Measurements from ENCODE around the gene LDLRAD3.

DNA sequence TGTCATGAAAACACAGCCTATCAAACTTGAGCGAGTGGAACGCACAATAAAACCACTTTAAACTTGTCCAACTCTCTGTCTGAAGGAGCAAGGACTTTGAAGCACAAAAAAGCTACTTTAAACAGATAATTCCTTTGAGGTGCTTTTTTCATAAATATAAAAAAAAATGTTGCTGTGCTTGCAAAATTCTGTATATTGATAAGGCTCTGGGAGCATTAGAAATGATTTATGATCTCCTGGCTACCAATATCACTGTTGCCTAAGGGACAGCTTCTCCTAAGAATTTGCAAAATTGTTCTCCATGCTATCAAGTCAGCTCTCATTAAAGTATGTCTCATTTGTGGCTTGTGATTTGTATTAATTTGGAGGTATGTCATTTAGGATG, 37.6 kb upstream of the LDLRAD3 start:
- TF ChIP-seq, protein P1, sequence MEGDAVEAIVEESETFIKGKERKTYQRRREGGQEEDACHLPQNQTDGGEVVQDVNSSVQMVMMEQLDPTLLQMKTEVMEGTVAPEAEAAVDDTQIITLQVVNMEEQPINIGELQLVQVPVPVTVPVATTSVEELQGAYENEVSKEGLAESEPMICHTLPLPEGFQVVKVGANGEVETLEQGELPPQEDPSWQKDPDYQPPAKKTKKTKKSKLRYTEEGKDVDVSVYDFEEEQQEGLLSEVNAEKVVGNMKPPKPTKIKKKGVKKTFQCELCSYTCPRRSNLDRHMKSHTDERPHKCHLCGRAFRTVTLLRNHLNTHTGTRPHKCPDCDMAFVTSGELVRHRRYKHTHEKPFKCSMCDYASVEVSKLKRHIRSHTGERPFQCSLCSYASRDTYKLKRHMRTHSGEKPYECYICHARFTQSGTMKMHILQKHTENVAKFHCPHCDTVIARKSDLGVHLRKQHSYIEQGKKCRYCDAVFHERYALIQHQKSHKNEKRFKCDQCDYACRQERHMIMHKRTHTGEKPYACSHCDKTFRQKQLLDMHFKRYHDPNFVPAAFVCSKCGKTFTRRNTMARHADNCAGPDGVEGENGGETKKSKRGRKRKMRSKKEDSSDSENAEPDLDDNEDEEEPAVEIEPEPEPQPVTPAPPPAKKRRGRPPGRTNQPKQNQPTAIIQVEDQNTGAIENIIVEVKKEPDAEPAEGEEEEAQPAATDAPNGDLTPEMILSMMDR (IDR thresholded peaks at IDR 0.05; ENCODE audit: insufficient read depth, low read depth, low read length) = no peak
- no peak for TF ChIP-seq EZH2 (IDR thresholded peaks at IDR 0.05; ENCODE audit: insufficient read depth, low read length)
